K562 treated with DMSO at 1 percent for 24 hours (cell line): ENCODE data around the gene HNMT. TPM values are rescaled to one million over a fixed set of nuclear protein-coding genes. Genes with fewer than 3 reads are reported as not detected.

Experiments
- total RNA-seq: library from RNA; unstranded; fragments of 300-600 nt; gene quantifications from 2 replicates; pipeline ENCODE4 v1.2.3, GENCODE V29; 2022; ENCODE audit warnings: low read depth; ENCODE audit not compliant: insufficient read depth

HNMT gene
- 14.2 and 14.3 TPM in 2 replicates for total RNA-seq

GRCh38 chr2:137964066-137964858 lies at the start of gene HNMT:
Gene HNMT, plus strand, starts transcription at chr2:137964473. Its CDS starts 19 bp downstream, at chr2:137964492.

